ENCODE results near the gene POLRMT.

DNA sequence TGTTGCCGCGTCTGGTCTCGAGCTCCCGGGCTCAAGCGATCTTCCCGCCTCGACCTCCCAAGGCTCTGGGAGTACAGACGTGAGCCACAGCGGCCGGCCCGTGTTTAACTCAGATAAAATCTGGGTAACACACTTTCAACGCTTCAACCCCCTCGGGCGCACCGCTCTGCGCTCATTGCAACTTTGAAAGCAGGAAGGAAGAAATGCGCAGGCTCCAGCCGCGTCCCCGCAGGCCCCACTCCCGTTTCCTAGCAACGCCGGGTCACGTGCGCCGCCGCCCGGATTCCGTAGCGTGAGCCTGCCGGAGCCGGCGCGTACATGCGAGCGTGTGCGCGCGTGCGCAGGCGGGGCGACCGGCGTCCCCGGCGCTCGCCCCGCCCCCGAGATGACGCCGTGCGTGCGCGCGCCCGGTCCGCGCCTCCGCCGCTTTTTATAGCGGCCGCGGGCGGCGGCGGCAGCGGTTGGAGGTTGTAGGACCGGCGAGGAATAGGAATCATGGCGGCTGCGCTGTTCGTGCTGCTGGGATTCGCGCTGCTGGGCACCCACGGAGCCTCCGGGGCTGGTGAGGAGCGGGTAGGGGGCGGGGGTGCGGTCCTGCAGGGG, 61.1 kb downstream of the POLRMT start, which contains the start of gene BSG:
- TF ChIP-seq, protein P1, sequence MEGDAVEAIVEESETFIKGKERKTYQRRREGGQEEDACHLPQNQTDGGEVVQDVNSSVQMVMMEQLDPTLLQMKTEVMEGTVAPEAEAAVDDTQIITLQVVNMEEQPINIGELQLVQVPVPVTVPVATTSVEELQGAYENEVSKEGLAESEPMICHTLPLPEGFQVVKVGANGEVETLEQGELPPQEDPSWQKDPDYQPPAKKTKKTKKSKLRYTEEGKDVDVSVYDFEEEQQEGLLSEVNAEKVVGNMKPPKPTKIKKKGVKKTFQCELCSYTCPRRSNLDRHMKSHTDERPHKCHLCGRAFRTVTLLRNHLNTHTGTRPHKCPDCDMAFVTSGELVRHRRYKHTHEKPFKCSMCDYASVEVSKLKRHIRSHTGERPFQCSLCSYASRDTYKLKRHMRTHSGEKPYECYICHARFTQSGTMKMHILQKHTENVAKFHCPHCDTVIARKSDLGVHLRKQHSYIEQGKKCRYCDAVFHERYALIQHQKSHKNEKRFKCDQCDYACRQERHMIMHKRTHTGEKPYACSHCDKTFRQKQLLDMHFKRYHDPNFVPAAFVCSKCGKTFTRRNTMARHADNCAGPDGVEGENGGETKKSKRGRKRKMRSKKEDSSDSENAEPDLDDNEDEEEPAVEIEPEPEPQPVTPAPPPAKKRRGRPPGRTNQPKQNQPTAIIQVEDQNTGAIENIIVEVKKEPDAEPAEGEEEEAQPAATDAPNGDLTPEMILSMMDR (IDR thresholded peaks at IDR 0.05), result no peak
- no peak for TF ChIP-seq ZFX (IDR thresholded peaks at IDR 0.05; ENCODE audit: borderline replicate concordance)
